ENCODE results near the gene MGAT5. TPM values are rescaled to one million over a fixed set of nuclear protein-coding genes. Genes with fewer than 3 reads are reported as not detected.
A peak's percentile ranks its signal among the peaks of the same experiment; 100 is the strongest.

MGAT5 gene
- total and polyA plus RNA-seq, 4 experiments from 2014 or later = 4.4 to 81.3 (median 48.0) TPM

GRCh38 chr2:134454931-134455330 lies 201.1 kb downstream of the MGAT5 start:
- ChIA-PET CTCF (ENCODE audit: partially characterized antibody) (interaction anchor here (2.1 to 5.6 kb wide), 2 partner anchors 13 to 337 kb away, joined by 8 to 28 read pairs; no protein-coding TSS in a partner anchor), POLR2A (ENCODE audit: partially characterized antibody) (interaction anchor here (1.3 kb wide), 1 partner anchor 335 kb away, joined by 4 read pairs; no protein-coding TSS in a partner anchor)
- Mint-ChIP-seq H3K4me1 (peaks cover 0 to 15% (median 0%) of the 10 kb centered on the region in 4 donors), H3K27me3 (no peaks in the 10 kb centered on the region), H3K36me3 (peaks cover 16 to 35% of the 10 kb centered on the region in 2 donors), H3K9me3 (peaks cover 0 to 4% (median 0%) of the 10 kb centered on the region in 8 donors), H3K27ac (peak overlapping the region in 1 of 7 donors; percentile 46), H3K4me3 (peak overlapping the region in 1 of 8 donors; percentile 17)
- Histone ChIP-seq H3K36me3 (ENCODE audit: insufficient read depth, low read length) (no peaks in the 10 kb centered on the region), H3K27me3 (ENCODE audit: insufficient read depth, low read length) (no peaks in the 10 kb centered on the region), H3K27ac (ENCODE audit: low read depth, low read length) (no peak overlapping the region), H3K9me3 (ENCODE audit: control insufficient read depth in 1 of 2, low read length in 2 of 2) (no peaks in the 10 kb centered on the region), H3K4me3 (ENCODE audit: low read length in 2 of 2) (no peak overlapping the region), H3K4me1 (ENCODE audit: insufficient read depth, low read length) (no peaks in the 10 kb centered on the region)
- DNase-seq = no peak
- intact Hi-C loops (cut with micrococcal nuclease) = no loop called here

- intact Hi-C loops (cut with micrococcal nuclease) = no loop called here
Observed at GRCh38 chr2:134455426-134455825, 201.6 kb downstream of the MGAT5 start.

DNA sequence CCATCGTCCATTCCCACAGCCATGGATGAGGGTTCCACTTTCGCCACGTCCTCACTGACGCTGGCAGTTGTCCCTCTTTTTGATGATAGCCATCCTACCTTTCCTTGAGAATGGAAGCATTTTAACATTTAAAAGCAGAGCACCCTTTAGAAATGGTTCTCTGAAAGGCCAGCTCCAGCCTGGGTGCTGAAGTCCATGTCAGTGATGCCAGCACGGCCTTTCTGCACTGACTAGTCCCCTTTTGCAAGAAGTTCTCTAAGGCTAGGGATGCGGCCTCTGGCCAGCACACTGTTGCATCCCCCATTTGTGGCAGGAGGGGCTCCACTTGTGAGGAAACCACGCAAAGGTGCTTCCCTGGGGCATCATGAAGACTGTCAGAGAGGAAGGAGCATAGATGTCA lies 203.5 kb downstream of the MGAT5 start:
- POLR2A ChIA-PET (ENCODE audit: partially characterized antibody) = no interaction called here
- intact Hi-C loops (cut with micrococcal nuclease) = no loop called here

More at GRCh38 chr2:134455426-134455825, 201.6 kb downstream of the MGAT5 start:
- peak overlapping the region in 1 of 8 donors; percentile 17 for H3K4me3 Mint-ChIP-seq
- Histone ChIP-seq H3K36me3 (ENCODE audit: insufficient read depth, low read length) (no peaks in the 10 kb centered on the region), H3K9me3 (ENCODE audit: control insufficient read depth in 1 of 2, low read length in 2 of 2) (no peaks in the 10 kb centered on the region), H3K4me3 (ENCODE audit: low read length in 2 of 2) (no peak overlapping the region), H3K27ac (ENCODE audit: low read depth, low read length) (no peak overlapping the region), H3K4me1 (ENCODE audit: insufficient read depth, low read length) (no peaks in the 10 kb centered on the region), H3K27me3 (ENCODE audit: insufficient read depth, low read length) (no peaks in the 10 kb centered on the region)
- H3K4me1 Mint-ChIP-seq = peaks cover 0 to 10% (median 0%) of the 10 kb centered on the region in 4 donors
- H3K27ac Mint-ChIP-seq = peak overlapping the region in 1 of 7 donors; percentile 36
- POLR2A ChIA-PET (ENCODE audit: partially characterized antibody) = interaction anchor here (1.3 kb wide), 1 partner anchor 335 kb away, joined by 4 read pairs; no protein-coding TSS in a partner anchor
- peaks cover 0 to 4% (median 0%) of the 10 kb centered on the region in 8 donors for H3K9me3 Mint-ChIP-seq
- peaks cover 13 to 30% of the 10 kb centered on the region in 2 donors for H3K36me3 Mint-ChIP-seq
- H3K27me3 Mint-ChIP-seq = no peaks in the 10 kb centered on the region
- CTCF ChIA-PET (ENCODE audit: partially characterized antibody) = interaction anchor here (2.1 kb wide), 1 partner anchor 337 kb away, joined by 8 read pairs; no protein-coding TSS in a partner anchor
- DNase-seq = no peak

DNA sequence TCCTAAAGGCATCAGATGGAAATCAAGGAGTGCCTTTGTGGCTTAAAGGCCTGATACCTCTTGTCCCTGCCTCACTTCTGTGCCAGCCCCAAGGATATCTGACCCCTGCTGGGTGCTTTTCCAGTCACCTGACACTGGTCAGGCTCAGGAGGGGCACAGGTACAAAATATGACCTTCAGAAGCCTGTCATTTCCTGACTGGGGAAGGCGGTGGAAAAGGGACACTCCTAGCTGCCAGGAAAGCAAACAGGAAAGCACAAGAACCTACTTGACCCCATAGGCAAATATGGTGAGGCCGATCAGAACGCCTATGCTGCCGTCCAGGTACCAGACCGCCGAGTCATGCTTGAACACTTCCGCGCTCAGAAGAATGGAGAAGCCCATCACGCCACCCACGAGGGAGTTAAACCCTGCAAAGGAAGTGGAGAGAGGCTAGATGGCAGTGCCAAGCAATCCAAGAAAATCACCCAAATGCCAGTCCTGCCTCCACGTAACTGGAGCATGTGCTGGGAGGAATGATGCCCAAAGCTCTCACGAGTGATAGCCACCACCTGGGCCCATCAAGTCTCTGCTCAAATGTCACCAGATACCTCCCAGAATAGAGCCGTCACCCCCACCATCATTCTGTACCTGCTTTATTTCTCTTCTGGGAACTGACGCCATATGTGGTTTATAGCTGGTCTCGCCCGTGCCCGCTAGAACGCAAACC lies 204.0 kb downstream of the MGAT5 start:
- peaks cover 0 to 4% (median 0%) of the 10 kb centered on the region in 8 donors for H3K9me3 Mint-ChIP-seq
- intact Hi-C loops (cut with micrococcal nuclease) = no loop called here
- H3K27ac Mint-ChIP-seq = peak overlapping the region in 1 of 7 donors; percentile 29
- no peak overlapping the region for H3K4me3 Mint-ChIP-seq
- no peak overlapping the region for H3K27ac ChIP-seq (ENCODE audit: low read depth, low read length)
- no peaks in the 10 kb centered on the region for H3K4me1 ChIP-seq (ENCODE audit: insufficient read depth, low read length)
- CTCF ChIA-PET (ENCODE audit: partially characterized antibody) = no interaction called here
- no peak for DNase-seq
- no peaks in the 10 kb centered on the region for H3K4me1 Mint-ChIP-seq
- POLR2A ChIA-PET (ENCODE audit: partially characterized antibody) = no interaction called here
- no peaks in the 10 kb centered on the region for H3K9me3 ChIP-seq (ENCODE audit: control insufficient read depth in 1 of 2, low read length in 2 of 2)
- H3K36me3 Mint-ChIP-seq = peaks cover 5 to 19% of the 10 kb centered on the region in 2 donors
- H3K4me3 ChIP-seq (ENCODE audit: low read length in 2 of 2) = no peak overlapping the region
- H3K27me3 ChIP-seq (ENCODE audit: insufficient read depth, low read length) = no peaks in the 10 kb centered on the region
- H3K27me3 Mint-ChIP-seq = no peaks in the 10 kb centered on the region
- no peaks in the 10 kb centered on the region for H3K36me3 ChIP-seq (ENCODE audit: insufficient read depth, low read length)

More for the DNA sequence above, 203.5 kb downstream of the MGAT5 start:
- H3K27ac Mint-ChIP-seq = peak overlapping the region in 1 of 7 donors; percentile 47
- H3K27me3 Mint-ChIP-seq = no peaks in the 10 kb centered on the region
- Histone ChIP-seq H3K4me1 (ENCODE audit: insufficient read depth, low read length) (no peaks in the 10 kb centered on the region), H3K36me3 (ENCODE audit: insufficient read depth, low read length) (no peaks in the 10 kb centered on the region), H3K9me3 (ENCODE audit: control insufficient read depth in 1 of 2, low read length in 2 of 2) (no peaks in the 10 kb centered on the region), H3K4me3 (ENCODE audit: low read length in 2 of 2) (no peak overlapping the region), H3K27ac (ENCODE audit: low read depth, low read length) (no peak overlapping the region), H3K27me3 (ENCODE audit: insufficient read depth, low read length) (no peaks in the 10 kb centered on the region)
- CTCF ChIA-PET (ENCODE audit: partially characterized antibody) = no interaction called here
- no peaks in the 10 kb centered on the region for H3K4me1 Mint-ChIP-seq
- no peak for DNase-seq
- H3K9me3 Mint-ChIP-seq = peaks cover 0 to 4% (median 0%) of the 10 kb centered on the region in 8 donors
- H3K4me3 Mint-ChIP-seq = no peak overlapping the region
- H3K36me3 Mint-ChIP-seq = peaks cover 5 to 19% of the 10 kb centered on the region in 2 donors

GRCh38 chr2:134458473-134458853 lies 204.6 kb downstream of the MGAT5 start:
- ChIA-PET POLR2A (ENCODE audit: partially characterized antibody) (no interaction called here), CTCF (ENCODE audit: partially characterized antibody) (no interaction called here)
- Mint-ChIP-seq H3K27me3 (no peaks in the 10 kb centered on the region), H3K27ac (peak overlapping the region in 1 of 7 donors; percentile 48), H3K36me3 (peaks cover 5 to 19% of the 10 kb centered on the region in 2 donors), H3K4me3 (no peak overlapping the region), H3K9me3 (peaks cover 0 to 4% (median 0%) of the 10 kb centered on the region in 8 donors), H3K4me1 (no peaks in the 10 kb centered on the region)
- H3K27me3 ChIP-seq (ENCODE audit: insufficient read depth, low read length) = no peaks in the 10 kb centered on the region
- no peak overlapping the region for H3K27ac ChIP-seq (ENCODE audit: low read depth, low read length)
- DNase-seq = no peak
- no peaks in the 10 kb centered on the region for H3K36me3 ChIP-seq (ENCODE audit: insufficient read depth, low read length)
- H3K4me3 ChIP-seq (ENCODE audit: low read length in 2 of 2) = no peak overlapping the region
- H3K4me1 ChIP-seq (ENCODE audit: insufficient read depth, low read length) = no peaks in the 10 kb centered on the region
- no peaks in the 10 kb centered on the region for H3K9me3 ChIP-seq (ENCODE audit: control insufficient read depth in 1 of 2, low read length in 2 of 2)
- intact Hi-C loops (cut with micrococcal nuclease) = no loop called here

DNA sequence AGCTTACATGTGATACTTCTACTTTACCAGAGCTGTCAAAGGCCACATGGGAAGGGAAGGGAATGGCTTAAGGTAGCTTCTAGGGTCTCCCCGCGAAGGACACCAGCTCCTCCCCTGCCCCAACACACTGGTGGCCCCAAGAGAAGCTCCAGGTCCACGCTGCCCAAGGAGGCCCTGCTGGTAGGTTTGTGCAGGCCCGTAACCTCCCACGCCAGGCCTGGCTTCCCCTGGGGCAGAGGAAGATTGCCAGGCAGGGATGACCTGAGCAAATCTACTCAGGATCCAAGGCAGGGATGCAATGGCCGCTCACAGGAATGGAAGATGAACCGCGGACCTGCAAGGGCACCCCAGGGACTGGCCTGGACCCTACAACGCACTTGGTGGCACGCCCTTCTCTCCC lies 205.1 kb downstream of the MGAT5 start:
- intact Hi-C loops (cut with micrococcal nuclease) = no loop called here
- POLR2A ChIA-PET (ENCODE audit: partially characterized antibody) = no interaction called here
- Histone ChIP-seq H3K4me3 (ENCODE audit: low read length in 2 of 2) (no peak overlapping the region), H3K9me3 (ENCODE audit: control insufficient read depth in 1 of 2, low read length in 2 of 2) (no peaks in the 10 kb centered on the region), H3K27me3 (ENCODE audit: insufficient read depth, low read length) (no peaks in the 10 kb centered on the region), H3K36me3 (ENCODE audit: insufficient read depth, low read length) (no peaks in the 10 kb centered on the region), H3K4me1 (ENCODE audit: insufficient read depth, low read length) (no peaks in the 10 kb centered on the region), H3K27ac (ENCODE audit: low read depth, low read length) (no peak overlapping the region)
- Mint-ChIP-seq H3K27ac (no peak overlapping the region), H3K27me3 (no peaks in the 10 kb centered on the region), H3K4me1 (no peaks in the 10 kb centered on the region), H3K36me3 (peaks cover 2 to 17% of the 10 kb centered on the region in 2 donors), H3K9me3 (peaks cover 0 to 4% (median 0%) of the 10 kb centered on the region in 8 donors), H3K4me3 (no peak overlapping the region)
- no peak for DNase-seq
- CTCF ChIA-PET (ENCODE audit: partially characterized antibody) = no interaction called here

GRCh38 chr2:134459706-134460406 lies 206.0 kb downstream of the MGAT5 start:
- CTCF ChIA-PET (ENCODE audit: partially characterized antibody) = interaction anchor here (1.0 to 1.4 kb wide), 4 partner anchors 234 to 439 kb away, joined by 3 to 4 read pairs (median 4); no protein-coding TSS in a partner anchor
- POLR2A ChIA-PET (ENCODE audit: partially characterized antibody) = no interaction called here
- Mint-ChIP-seq H3K9me3 (peaks cover 0 to 4% (median 0%) of the 10 kb centered on the region in 8 donors), H3K36me3 (peaks cover 0 to 9% of the 10 kb centered on the region in 2 donors), H3K4me3 (no peak overlapping the region), H3K27ac (peak overlapping the region in 1 of 7 donors; percentile 4), H3K4me1 (no peaks in the 10 kb centered on the region), H3K27me3 (no peaks in the 10 kb centered on the region)
- Histone ChIP-seq H3K27ac (ENCODE audit: low read depth, low read length) (no peak overlapping the region), H3K4me1 (ENCODE audit: insufficient read depth, low read length) (no peaks in the 10 kb centered on the region), H3K27me3 (ENCODE audit: insufficient read depth, low read length) (no peaks in the 10 kb centered on the region), H3K9me3 (ENCODE audit: control insufficient read depth in 1 of 2, low read length in 2 of 2) (no peaks in the 10 kb centered on the region), H3K36me3 (ENCODE audit: insufficient read depth, low read length) (no peaks in the 10 kb centered on the region), H3K4me3 (ENCODE audit: low read length in 2 of 2) (no peak overlapping the region)
- intact Hi-C loops (cut with micrococcal nuclease) = loop anchor here (1.0 to 10.0 kb wide), 2 partner anchors 235 to 438 kb away; no protein-coding TSS in a partner anchor
- no peak for DNase-seq
